ENCODE results near the gene PAQR5. TPM values are rescaled to one million over a fixed set of nuclear protein-coding genes. Genes with fewer than 3 reads are reported as not detected.
"Not testable (repeated sequence)": the region's sequence is repeated elsewhere in the genome, so short reads cannot be mapped to it uniquely, and the experiment has no call there.

PAQR5 gene
- total and polyA plus RNA-seq, 4 donors: 0.19 to 1.1 (median 0.53) TPM

DNA sequence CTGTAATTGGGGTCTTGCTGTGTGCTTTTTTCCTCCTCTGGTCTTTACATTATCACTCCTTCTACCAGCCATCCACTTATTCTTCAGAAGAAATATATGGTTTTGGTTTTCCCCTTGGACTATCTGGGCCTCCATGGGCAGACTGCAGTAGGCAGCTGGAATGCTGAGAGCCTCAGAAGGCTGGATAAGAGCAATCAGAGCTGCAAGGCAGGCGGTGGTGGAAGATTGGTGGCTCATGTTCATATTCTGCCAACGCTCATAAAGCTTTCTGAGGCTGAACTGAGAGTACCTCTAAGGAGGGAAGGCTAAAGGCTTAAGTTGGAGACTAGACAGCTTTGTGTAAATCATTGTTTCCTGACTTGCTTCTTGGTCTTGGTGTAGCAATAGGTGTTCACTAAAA lies 148.2 kb downstream of the PAQR5 start:
- peaks cover 0 to 9% (median 3%) of the 10 kb centered on the region in 4 donors for H3K4me1 ChIP-seq (ENCODE audit: control insufficient read depth in 4 of 4, insufficient read depth in 4 of 4, low read length in 3 of 4)
- H3K4me3 ChIP-seq (ENCODE audit: low read depth in 1 of 3, low read length in 3 of 3): no peak overlapping the region
- H3K36me3 ChIP-seq (ENCODE audit: control insufficient read depth in 4 of 4, insufficient read depth in 3 of 4, low read depth in 1 of 4, low read length in 3 of 4): no peaks in the 10 kb centered on the region
- 93% methylated on average over 2 of the region's 2 CpGs for WGBS
- DNase-seq (ENCODE audit: low spot score): no peak
- H3K9me3 ChIP-seq (ENCODE audit: control insufficient read depth in 4 of 4, low read length in 3 of 4): no peaks in the 10 kb centered on the region
- no peak overlapping the region for H3K27ac ChIP-seq (ENCODE audit: low read depth in 1 of 2, low read length in 2 of 2)
- TF ChIP-seq, protein P1, sequence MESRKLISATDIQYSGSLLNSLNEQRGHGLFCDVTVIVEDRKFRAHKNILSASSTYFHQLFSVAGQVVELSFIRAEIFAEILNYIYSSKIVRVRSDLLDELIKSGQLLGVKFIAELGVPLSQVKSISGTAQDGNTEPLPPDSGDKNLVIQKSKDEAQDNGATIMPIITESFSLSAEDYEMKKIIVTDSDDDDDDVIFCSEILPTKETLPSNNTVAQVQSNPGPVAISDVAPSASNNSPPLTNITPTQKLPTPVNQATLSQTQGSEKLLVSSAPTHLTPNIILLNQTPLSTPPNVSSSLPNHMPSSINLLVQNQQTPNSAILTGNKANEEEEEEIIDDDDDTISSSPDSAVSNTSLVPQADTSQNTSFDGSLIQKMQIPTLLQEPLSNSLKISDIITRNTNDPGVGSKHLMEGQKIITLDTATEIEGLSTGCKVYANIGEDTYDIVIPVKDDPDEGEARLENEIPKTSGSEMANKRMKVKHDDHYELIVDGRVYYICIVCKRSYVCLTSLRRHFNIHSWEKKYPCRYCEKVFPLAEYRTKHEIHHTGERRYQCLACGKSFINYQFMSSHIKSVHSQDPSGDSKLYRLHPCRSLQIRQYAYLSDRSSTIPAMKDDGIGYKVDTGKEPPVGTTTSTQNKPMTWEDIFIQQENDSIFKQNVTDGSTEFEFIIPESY (IDR thresholded peaks at IDR 0.05): no peak
- TF ChIP-seq TAF1 (conservative IDR thresholded peaks at IDR 0.05) (no peak), GABPA (IDR thresholded peaks at IDR 0.05 in 1 of 2, conservative IDR thresholded peaks at IDR 0.05 in 1 of 2) (no peak), YY1 (IDR thresholded peaks at IDR 0.05) (no peak), RXRA (IDR thresholded peaks at IDR 0.05) (no peak), HNF4G (IDR thresholded peaks at IDR 0.05) (no peak), FOXA1 (IDR thresholded peaks at IDR 0.05) (no peak), SP1 (IDR thresholded peaks at IDR 0.05) (no peak), NR2F2 (IDR thresholded peaks at IDR 0.05) (no peak), RAD21 (IDR thresholded peaks at IDR 0.05) (no peak), FOXA2 (IDR thresholded peaks at IDR 0.05) (no peak), HNF4A (conservative IDR thresholded peaks at IDR 0.05) (no peak)
- TF ChIP-seq, protein P2, sequence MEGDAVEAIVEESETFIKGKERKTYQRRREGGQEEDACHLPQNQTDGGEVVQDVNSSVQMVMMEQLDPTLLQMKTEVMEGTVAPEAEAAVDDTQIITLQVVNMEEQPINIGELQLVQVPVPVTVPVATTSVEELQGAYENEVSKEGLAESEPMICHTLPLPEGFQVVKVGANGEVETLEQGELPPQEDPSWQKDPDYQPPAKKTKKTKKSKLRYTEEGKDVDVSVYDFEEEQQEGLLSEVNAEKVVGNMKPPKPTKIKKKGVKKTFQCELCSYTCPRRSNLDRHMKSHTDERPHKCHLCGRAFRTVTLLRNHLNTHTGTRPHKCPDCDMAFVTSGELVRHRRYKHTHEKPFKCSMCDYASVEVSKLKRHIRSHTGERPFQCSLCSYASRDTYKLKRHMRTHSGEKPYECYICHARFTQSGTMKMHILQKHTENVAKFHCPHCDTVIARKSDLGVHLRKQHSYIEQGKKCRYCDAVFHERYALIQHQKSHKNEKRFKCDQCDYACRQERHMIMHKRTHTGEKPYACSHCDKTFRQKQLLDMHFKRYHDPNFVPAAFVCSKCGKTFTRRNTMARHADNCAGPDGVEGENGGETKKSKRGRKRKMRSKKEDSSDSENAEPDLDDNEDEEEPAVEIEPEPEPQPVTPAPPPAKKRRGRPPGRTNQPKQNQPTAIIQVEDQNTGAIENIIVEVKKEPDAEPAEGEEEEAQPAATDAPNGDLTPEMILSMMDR (IDR thresholded peaks at IDR 0.05; ENCODE audit: low read depth, low read length, missing input control): no peak
- TF ChIP-seq, protein P3, sequence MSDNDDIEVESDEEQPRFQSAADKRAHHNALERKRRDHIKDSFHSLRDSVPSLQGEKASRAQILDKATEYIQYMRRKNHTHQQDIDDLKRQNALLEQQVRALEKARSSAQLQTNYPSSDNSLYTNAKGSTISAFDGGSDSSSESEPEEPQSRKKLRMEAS (IDR thresholded peaks at IDR 0.05): no peak
- TF ChIP-seq, protein P4, sequence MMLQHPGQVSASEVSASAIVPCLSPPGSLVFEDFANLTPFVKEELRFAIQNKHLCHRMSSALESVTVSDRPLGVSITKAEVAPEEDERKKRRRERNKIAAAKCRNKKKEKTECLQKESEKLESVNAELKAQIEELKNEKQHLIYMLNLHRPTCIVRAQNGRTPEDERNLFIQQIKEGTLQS (IDR thresholded peaks at IDR 0.05): no peak
- no peak overlapping the region for H3K9ac ChIP-seq (ENCODE audit: low read depth in 1 of 2, low read length in 2 of 2)
- H3K27me3 ChIP-seq (ENCODE audit: control insufficient read depth in 4 of 4, insufficient read depth in 4 of 4, low read length in 3 of 4): no peaks in the 10 kb centered on the region

DNA sequence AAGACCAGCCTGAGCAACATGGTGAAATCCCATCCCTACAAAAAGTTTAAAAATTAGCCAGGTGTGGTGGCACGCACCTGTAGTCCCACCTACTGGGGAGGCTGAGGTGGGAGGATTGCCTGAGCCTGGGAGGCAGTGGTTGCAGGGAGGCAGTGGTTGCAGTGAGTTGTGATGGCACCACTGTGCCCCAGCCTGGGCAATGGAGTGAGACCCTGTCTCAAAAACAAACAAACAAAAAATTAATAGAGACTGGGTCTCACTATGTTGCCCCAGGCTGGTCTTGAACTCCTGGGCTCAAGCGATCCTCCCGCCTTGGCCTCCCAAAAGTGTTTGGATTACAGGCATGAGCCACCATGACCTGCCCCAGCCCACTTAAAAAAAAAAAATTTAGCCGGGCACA lies 151.5 kb downstream of the PAQR5 start:
- H3K4me1 ChIP-seq (ENCODE audit: control insufficient read depth in 4 of 4, insufficient read depth in 4 of 4, low read length in 3 of 4): peaks cover 4 to 28% (median 21%) of the 10 kb centered on the region in 4 donors
- H3K27me3 ChIP-seq (ENCODE audit: control insufficient read depth in 4 of 4, insufficient read depth in 4 of 4, low read length in 3 of 4); H3K4me3 ChIP-seq (ENCODE audit: low read depth in 1 of 3, low read length in 3 of 3); H3K36me3 ChIP-seq (ENCODE audit: control insufficient read depth in 4 of 4, insufficient read depth in 3 of 4, low read depth in 1 of 4, low read length in 3 of 4); H3K27ac ChIP-seq (ENCODE audit: low read depth in 1 of 2, low read length in 2 of 2); H3K9ac ChIP-seq (ENCODE audit: low read depth in 1 of 2, low read length in 2 of 2); H3K9me3 ChIP-seq (ENCODE audit: control insufficient read depth in 4 of 4, low read length in 3 of 4); DNase-seq (ENCODE audit: low spot score): not testable (repeated sequence)
- 99% methylated on average over 4 of the region's 4 CpGs for WGBS

All from liver (tissue), 9 donors.